Measurements from ENCODE around the gene KRTAP10-2.
"Not testable (repeated sequence)": the region's sequence is repeated elsewhere in the genome, so short reads cannot be mapped to it uniquely, and the experiment has no call there.

The KRTAP10-2 gene

GRCh38 chr21:44567481-44568171 is 16.3 kb upstream of the KRTAP10-2 start:
- no peak for DNase-seq (ENCODE audit: low read depth)
- no peak for TF ChIP-seq CTCF (conservative IDR thresholded peaks at IDR 0.05; ENCODE audit: low read depth, low read length)
- no peak overlapping the region for H3K4me3 ChIP-seq (ENCODE audit: low read depth, low read length)

- DNase-seq (ENCODE audit: low read depth): no peak
- no peak for TF ChIP-seq CTCF (conservative IDR thresholded peaks at IDR 0.05; ENCODE audit: low read depth, low read length)
- H3K4me3 ChIP-seq (ENCODE audit: low read depth, low read length): no peak overlapping the region
These were observed 15.1 kb upstream of the KRTAP10-2 start for GRCh38 chr21:44566403-44566802.

- no peak for TF ChIP-seq CTCF (conservative IDR thresholded peaks at IDR 0.05; ENCODE audit: low read depth, low read length)
- no peak overlapping the region for H3K4me3 ChIP-seq (ENCODE audit: low read depth, low read length)
- no peak for DNase-seq (ENCODE audit: low read depth)
These were observed 13.7 kb upstream of the KRTAP10-2 start for GRCh38 chr21:44564886-44565598.

- TF ChIP-seq CTCF (conservative IDR thresholded peaks at IDR 0.05; ENCODE audit: low read depth, low read length): no peak
- H3K4me3 ChIP-seq (ENCODE audit: low read depth, low read length): no peak overlapping the region
- no peak for DNase-seq (ENCODE audit: low read depth)
These were observed 12.8 kb upstream of the KRTAP10-2 start for GRCh38 chr21:44564099-44564498.

- no peak for DNase-seq (ENCODE audit: low read depth)
- H3K4me3 ChIP-seq (ENCODE audit: low read depth, low read length): no peak within 1 kb of the TSS
- TF ChIP-seq CTCF (conservative IDR thresholded peaks at IDR 0.05; ENCODE audit: low read depth, low read length): no peak
These were observed 7.4 kb upstream of the KRTAP10-2 start, which contains the start of gene KRTAP10-3 for GRCh38 chr21:44558695-44559094. Gene KRTAP10-3 (minus strand): TSS chr21:44558795. CDS start chr21:44558715, 80 bp downstream.

GRCh38 chr21:44558329-44558675 is 7.0 kb upstream of the KRTAP10-2 start:
- not testable (repeated sequence) for DNase-seq (ENCODE audit: low read depth); H3K4me3 ChIP-seq (ENCODE audit: low read depth, low read length)

- TF ChIP-seq CTCF (conservative IDR thresholded peaks at IDR 0.05; ENCODE audit: low read depth, low read length): no peak
- no peak for DNase-seq (ENCODE audit: low read depth)
- H3K4me3 ChIP-seq (ENCODE audit: low read depth, low read length): no peak overlapping the region
These were observed 6.4 kb upstream of the KRTAP10-2 start for GRCh38 chr21:44557491-44558328.

All from choroid plexus epithelial cell (primary cell).